ENCODE data around the gene OSBPL3.

Gene OSBPL3

GRCh38 chr7:24840563-24840962 is 139.4 kb downstream of the OSBPL3 start:
- Histone ChIP-seq H3K27me3 (replicated peaks; ENCODE audit: insufficient read depth, low read length) (no peaks in the 10 kb centered on the region), H4K20me1 (ENCODE audit: insufficient read depth, low read length) (no peaks in the 10 kb centered on the region), H3K4me3 (ENCODE audit: low read length) (no peak overlapping the region), H3K4me2 (ENCODE audit: low read depth, low read length) (no peak overlapping the region), H3K36me3 (replicated peaks; ENCODE audit: insufficient read depth, low read length) (no peaks in the 10 kb centered on the region; the same call in 1 of the 2 replicates), H2AFZ (ENCODE audit: low read length) (no peak overlapping the region), H3K9me2 (replicated peaks; ENCODE audit: insufficient read depth, low read length) (no peaks in the 10 kb centered on the region), H3K9ac (ENCODE audit: low read length) (no peak overlapping the region), H3F3A (ENCODE audit: insufficient read depth, low read length) (peaks cover 14% of the 10 kb centered on the region), H3K79me2 (ENCODE audit: low read length) (no peaks in the 10 kb centered on the region), H3K27ac (ENCODE audit: low read length) (no peak overlapping the region), H3K9me3 (replicated peaks; ENCODE audit: insufficient read depth, low read length) (no peaks in the 10 kb centered on the region), H3K4me1 (ENCODE audit: low read length) (peaks cover 16% of the 10 kb centered on the region)
- no peak for TF ChIP-seq CTCF (IDR thresholded peaks at IDR 0.05; ENCODE audit: low read length)
- TF ChIP-seq EZH2phosphoT487 (IDR thresholded peaks at IDR 0.05; ENCODE audit: low read length) = no peak
- TF ChIP-seq EZH2 (optimal IDR thresholded peaks at IDR 0.05; ENCODE audit: low read depth, low read length) = no peak
- DNase-seq = no peak

DNA sequence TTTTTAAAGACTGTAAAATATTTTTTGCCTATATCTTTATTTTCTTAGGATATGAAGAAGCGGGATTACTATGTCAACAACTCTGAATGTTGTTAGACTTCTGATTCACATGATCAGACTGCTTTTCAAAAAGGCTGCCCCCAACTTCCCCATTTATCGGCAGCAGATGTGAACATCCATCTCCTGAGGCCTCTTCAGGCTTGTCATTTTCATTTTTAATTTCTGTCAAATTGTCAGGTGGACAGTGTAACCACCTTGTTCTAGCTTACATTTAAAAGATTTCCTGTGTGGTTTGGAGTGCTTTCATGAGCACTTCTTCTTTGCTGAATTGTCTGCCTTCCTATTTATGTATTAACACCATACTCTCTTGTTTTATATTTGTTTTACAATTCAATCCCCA is 143.9 kb downstream of the OSBPL3 start:
- H3K27ac ChIP-seq (ENCODE audit: low read length) = peak overlapping the region; percentile 90
- H3K9me3 ChIP-seq (replicated peaks; ENCODE audit: insufficient read depth, low read length) = no peaks in the 10 kb centered on the region
- H3K27me3 ChIP-seq (replicated peaks; ENCODE audit: insufficient read depth, low read length) = no peaks in the 10 kb centered on the region
- no peak for TF ChIP-seq EZH2 (optimal IDR thresholded peaks at IDR 0.05; ENCODE audit: low read depth, low read length)
- TF ChIP-seq CTCF (IDR thresholded peaks at IDR 0.05; ENCODE audit: low read length) = no peak
- no peak for TF ChIP-seq EZH2phosphoT487 (IDR thresholded peaks at IDR 0.05; ENCODE audit: low read length)
- H3K4me1 ChIP-seq (ENCODE audit: low read length) = peaks cover 37% of the 10 kb centered on the region
- peak overlapping the region; percentile 52 for H3K9ac ChIP-seq (ENCODE audit: low read length)
- no peaks in the 10 kb centered on the region; the same call in 1 of the 2 replicates for H3K36me3 ChIP-seq (replicated peaks; ENCODE audit: insufficient read depth, low read length)
- no peaks in the 10 kb centered on the region for H3K9me2 ChIP-seq (replicated peaks; ENCODE audit: insufficient read depth, low read length)
- peaks cover 15% of the 10 kb centered on the region for H3F3A ChIP-seq (ENCODE audit: insufficient read depth, low read length)
- DNase-seq = peak; percentile 76
- H2AFZ ChIP-seq (ENCODE audit: low read length) = peak overlapping the region; percentile 48
- peak overlapping the region; percentile 91 for H3K4me2 ChIP-seq (ENCODE audit: low read depth, low read length)
- H4K20me1 ChIP-seq (ENCODE audit: insufficient read depth, low read length) = no peaks in the 10 kb centered on the region
- no peaks in the 10 kb centered on the region for H3K79me2 ChIP-seq (ENCODE audit: low read length)
- peak overlapping the region; percentile 35 for H3K4me3 ChIP-seq (ENCODE audit: low read length)

DNA sequence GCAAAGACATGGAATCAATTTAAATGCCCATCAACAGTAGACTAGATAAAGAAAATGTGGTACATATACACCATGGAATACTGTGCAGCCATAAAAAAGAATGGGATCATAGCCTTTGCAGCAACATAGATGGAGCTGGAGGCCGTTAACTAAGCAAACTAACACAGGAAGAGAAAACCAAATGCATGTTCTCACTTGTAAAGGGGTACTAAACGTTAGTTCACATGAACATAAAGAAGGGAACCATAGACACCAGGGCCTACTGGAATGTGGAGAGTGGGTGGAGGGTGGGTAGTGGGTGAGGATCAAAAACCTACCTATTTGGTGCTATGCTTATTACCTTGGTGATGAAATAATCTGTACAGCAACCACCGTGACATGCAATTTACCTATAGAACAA is 144.3 kb downstream of the OSBPL3 start:
- H3K9me2 ChIP-seq (replicated peaks; ENCODE audit: insufficient read depth, low read length) = no peaks in the 10 kb centered on the region
- H3K9me3 ChIP-seq (replicated peaks; ENCODE audit: insufficient read depth, low read length) = no peaks in the 10 kb centered on the region
- peak overlapping the region; percentile 35 for H3K4me3 ChIP-seq (ENCODE audit: low read length)
- H3K27ac ChIP-seq (ENCODE audit: low read length) = peak overlapping the region; percentile 90
- peak overlapping the region; percentile 91 for H3K4me2 ChIP-seq (ENCODE audit: low read depth, low read length)
- peaks cover 15% of the 10 kb centered on the region for H3F3A ChIP-seq (ENCODE audit: insufficient read depth, low read length)
- no peaks in the 10 kb centered on the region for H3K27me3 ChIP-seq (replicated peaks; ENCODE audit: insufficient read depth, low read length)
- H4K20me1 ChIP-seq (ENCODE audit: insufficient read depth, low read length) = no peaks in the 10 kb centered on the region
- H3K4me1 ChIP-seq (ENCODE audit: low read length) = peaks cover 37% of the 10 kb centered on the region
- H3K9ac ChIP-seq (ENCODE audit: low read length) = peak overlapping the region; percentile 52
- H2AFZ ChIP-seq (ENCODE audit: low read length) = peak overlapping the region; percentile 48
- TF ChIP-seq CTCF (IDR thresholded peaks at IDR 0.05; ENCODE audit: low read length) = no peak
- TF ChIP-seq EZH2phosphoT487 (IDR thresholded peaks at IDR 0.05; ENCODE audit: low read length) = no peak
- TF ChIP-seq EZH2 (optimal IDR thresholded peaks at IDR 0.05; ENCODE audit: low read depth, low read length) = no peak
- no peaks in the 10 kb centered on the region for H3K79me2 ChIP-seq (ENCODE audit: low read length)
- no peak for DNase-seq
- H3K36me3 ChIP-seq (replicated peaks; ENCODE audit: insufficient read depth, low read length) = no peaks in the 10 kb centered on the region; the same call in 1 of the 2 replicates

Measured in MM.1S (cell line).